ENCODE results near the gene OFD1.
"Not testable (repeated sequence)": the region's sequence is repeated elsewhere in the genome, so short reads cannot be mapped to it uniquely, and the experiment has no call there.

Gene OFD1

DNA sequence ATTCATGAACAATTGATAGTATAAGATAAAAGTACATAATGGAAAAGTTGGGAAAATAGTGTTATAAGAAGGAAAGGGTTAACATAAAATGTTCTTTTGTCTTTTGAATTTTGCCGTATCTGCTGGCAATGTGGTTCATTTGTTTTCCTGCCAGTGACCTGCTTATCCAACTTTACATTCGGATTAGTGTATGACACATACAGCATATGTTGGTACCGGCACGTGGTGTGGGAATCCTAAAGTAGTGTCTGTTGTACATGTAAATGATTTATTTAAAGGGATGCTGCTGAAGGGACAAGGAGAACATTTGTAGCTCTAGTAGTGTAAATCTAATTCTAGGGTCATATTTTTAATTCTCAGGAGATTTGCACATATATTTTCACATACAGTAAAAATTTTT is 34.2 kb upstream of the OFD1 start:
- DNase-seq: no peak

DNA sequence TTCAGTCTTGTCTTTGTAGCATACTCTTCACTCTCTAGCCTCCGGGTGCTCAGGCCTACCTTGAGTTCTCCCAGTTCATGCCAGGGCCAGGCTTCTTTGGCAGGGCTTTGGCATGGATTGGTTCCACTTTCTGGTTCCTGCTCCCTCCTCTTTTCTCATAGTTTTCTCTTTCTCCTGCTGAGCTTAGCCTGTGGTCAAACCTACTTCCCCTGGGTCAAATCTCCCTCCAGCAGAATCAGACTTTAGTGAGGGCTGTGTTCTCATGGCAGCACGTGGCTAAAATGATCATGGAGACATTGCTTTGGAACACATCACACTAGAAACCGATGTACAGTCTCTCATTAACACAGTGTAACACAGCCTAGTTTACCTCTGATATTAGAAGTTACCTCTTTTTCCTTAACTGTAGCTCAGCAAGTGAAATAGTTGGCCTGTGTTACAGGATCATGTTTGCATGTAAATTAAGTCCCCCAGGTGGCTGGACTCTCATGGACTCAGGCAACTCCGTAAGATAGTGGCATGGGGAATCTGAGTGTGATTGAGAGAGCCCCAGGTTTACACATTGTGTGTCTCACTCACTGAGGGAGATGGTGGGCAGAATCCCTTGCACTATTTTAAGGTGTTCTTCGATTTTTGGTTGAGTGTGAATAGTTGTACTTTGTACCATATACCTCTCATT is 32.3 kb upstream of the OFD1 start:
- no peak for DNase-seq

DNA sequence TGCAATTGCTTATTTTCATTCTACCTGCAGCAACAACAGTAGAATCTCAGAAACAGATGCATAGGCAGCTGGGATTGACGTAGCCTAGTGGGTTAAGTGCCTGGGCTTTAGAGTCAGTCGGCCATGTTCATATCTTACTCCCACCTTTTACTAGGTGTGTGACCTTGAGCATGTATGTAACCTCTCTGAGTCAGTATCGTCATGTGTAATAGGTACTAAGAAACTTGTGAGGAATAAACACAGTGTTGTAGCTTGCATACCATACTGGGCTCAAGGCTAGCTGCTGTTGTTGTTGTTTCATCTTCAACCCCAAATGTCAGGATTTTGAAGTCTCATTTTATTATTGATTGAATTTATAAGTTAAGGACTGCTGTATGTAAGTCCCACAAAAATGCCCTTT is 31.4 kb upstream of the OFD1 start:
- no peak for DNase-seq

DNA sequence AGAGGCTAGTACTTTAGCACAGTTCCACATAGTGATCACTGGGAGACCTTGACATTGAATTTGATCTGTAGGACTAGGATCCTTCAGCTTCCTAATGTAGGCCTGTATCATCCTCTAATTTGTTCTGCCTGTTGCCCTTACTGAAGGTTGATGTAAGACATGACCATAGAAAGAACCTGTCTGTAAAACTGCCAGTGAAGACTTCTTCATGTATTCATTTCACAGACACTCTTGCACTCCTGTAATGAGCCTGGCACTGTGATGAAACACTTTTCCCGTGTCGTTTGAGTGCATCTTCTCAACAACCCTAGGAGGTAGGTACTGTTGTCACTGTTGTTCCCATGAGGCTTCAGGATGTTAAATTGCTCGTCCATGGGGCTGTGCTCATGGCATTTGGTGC is 31.0 kb upstream of the OFD1 start:
- no peak for DNase-seq

DNA sequence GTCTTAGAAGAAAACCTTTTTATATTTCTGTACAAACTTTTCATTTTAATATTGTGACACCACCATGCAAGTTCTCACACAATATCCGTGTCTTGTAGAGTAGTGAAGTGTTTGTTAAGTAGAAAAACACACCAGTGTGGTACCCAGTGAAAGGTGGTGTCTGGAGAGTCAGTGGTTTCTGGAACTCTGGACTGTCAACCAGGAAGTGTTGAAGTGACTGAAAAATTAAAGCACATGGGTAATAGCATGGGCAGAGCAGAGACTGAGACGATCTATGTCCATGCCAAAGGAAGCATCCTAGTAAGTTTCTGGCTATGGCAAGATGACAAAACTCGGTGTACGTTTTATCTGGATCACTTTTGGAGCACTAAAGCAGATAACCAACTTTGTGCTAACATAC is 23.4 kb upstream of the OFD1 start:
- no peak for DNase-seq

GRCh38 chrX:13716455-13716854 is 18.1 kb upstream of the OFD1 start:
- no peak for DNase-seq

- no peak for DNase-seq
Measured at GRCh38 chrX:13716905-13717304, 17.6 kb upstream of the OFD1 start.

GRCh38 chrX:13717700-13718472 is 16.7 kb upstream of the OFD1 start:
- peak in 4 of 56 donors; percentile 0 to 2 (median 0) for DNase-seq

DNA sequence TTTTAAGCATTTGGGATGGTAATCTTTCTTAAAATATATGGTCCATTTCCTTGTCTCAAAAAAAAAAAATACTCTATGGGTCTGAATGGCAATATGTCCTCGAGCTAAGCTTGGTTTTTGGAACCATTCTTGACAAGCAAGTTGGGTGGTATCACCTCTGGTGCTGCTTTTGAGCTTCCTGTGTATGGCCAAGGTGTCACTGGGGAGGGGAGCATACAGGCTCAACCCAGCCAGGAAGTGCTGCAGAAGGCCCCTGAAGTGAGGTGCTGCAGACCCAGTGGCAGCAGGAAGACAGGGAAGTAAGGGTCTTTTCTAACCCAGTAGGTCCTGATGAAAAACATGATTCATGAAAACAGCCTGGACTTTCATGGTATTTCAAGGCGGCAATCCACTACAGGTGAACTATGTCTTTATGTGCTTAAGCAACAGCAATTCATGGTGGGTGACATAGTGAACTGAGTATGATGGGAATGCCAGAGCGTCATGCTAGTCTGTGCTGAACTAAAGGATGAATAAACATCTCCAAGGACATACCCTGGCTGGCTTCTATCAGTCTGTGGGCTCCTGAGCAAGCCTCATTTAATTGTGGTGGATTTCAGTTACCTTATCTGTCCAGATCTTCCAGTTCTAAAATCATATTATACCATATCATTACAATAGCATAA is 15.2 kb upstream of the OFD1 start:
- DNase-seq: no peak

- DNase-seq: no peak
Measured at GRCh38 chrX:13721371-13721770, 13.2 kb upstream of the OFD1 start.

- DNase-seq: peak in 4 of 56 donors; percentile 0 to 17 (median 5)
Measured at GRCh38 chrX:13721819-13722519, 12.6 kb upstream of the OFD1 start.

DNA sequence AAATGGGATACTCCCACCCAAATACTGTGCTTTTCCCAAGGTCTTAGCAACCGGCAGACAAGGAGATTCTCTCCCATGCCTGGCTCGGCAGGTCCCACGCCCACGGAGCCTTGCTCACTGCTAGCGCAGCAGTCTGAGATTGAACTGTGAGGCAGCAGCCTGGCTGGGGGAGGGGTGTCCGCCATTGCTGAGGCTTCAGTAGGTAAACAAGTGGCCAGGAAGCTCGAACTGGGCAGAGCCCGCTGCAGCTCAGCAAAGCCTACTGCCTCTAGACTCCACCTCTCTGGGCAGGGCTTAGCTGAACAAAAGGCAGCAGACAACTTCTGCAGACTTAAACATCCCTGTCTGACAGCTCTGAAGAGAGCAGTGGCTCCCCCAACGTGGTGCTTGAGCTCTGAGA is 9.7 kb upstream of the OFD1 start:
- DNase-seq: peak in 7 of 56 donors; percentile 1 to 17 (median 1)

GRCh38 chrX:13726583-13726982 is 8.0 kb upstream of the OFD1 start:
- DNase-seq: not testable (repeated sequence)

DNA sequence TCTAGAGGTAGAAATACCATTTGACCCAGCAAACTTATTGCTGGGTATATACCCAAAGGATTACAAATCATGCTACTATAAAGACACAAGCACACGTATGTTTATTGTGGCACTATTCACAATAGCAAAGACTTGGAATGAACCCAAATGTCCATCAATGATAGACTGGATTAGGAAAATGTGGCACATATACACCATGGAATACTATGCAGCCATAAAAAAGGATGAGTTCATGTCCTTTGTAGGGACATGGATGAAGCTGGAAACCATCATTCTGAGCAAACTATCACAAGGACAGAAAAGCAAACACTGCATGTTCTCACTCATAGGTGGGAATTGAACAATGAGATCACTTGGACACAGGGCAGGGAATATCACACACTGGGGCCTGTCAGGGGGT is 4.0 kb upstream of the OFD1 start:
- not testable (repeated sequence) for DNase-seq

DNA sequence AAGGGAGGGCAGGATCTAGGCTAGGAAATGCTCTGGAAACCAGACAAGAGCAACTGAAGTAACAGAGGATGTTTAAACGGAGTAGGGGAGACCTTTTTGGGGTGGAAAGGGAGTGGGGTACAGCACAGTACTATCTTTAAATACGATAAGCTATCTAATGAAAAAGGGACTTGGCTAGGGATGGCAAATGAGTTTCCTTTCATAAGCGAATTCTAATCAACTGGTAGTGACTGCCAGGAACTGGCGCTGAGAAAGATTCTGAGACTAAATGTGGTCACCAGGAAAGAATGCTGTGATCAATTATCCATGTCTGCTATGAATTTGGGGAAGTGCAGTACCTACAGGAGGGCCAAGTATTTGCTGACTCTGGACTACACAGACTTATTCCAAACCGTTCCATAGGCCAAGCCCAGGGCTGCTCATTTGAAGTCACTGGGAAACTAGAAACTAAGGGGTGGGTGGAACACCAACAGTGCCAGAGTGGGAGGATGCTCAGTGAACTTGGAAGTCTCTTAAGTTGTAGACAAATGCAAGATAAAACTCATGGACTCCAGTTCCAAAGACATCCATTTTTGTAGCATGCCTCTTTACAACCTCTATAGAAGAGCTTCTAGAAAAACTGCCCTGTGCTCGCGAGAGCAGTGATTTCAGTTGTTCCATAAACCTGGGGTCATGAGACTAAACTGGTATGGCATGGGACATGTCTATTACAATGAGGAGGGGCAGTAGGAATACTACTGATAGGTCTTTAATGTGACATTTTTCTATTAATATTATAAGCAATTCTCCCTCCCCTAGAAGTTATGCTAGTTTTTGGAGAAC is 2.1 kb upstream of the OFD1 start:
- DNase-seq: no peak

DNA sequence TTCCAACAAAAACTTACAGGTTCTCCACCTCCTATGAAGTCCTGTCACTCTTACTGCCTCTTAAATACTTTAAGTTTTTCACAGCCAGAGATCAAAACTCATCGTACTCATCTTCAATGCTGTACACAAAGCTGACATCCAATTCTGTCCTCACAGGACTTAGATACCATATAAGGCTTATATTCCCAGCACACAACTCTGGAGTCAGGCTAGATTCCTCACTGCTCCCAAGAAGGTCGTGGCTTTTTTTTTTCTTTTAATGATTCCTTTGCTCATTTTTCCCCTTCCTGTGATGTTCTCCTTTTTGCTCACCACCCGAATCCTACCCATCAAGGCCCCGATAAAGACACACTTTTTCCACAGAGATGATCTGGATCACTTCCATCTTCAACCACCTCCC is 1.0 kb upstream of the OFD1 start:
- DNase-seq: no peak

DNA sequence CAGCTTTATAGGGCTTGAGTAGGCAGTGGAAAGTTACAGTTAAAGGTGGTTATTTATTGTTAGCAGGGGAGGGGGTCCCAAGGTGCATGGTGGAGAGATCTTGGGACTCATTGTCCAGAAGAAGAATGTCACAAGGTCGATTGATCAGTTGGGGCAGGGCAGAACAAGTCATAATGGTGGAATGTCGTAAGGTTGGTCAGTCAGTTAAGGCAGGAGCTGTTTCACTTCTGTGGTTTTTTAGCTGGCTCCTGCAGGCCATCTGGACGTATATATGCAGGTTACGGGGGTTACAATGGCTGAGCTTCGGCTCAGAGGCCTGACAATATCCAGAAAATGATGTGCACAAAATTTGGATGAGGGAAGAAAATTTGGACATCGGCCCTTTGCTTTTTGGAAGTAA is 7.1 kb downstream of the OFD1 start:
- no peak for DNase-seq

GRCh38 chrX:13742397-13743176 is 8.0 kb downstream of the OFD1 start:
- DNase-seq: no peak

DNA sequence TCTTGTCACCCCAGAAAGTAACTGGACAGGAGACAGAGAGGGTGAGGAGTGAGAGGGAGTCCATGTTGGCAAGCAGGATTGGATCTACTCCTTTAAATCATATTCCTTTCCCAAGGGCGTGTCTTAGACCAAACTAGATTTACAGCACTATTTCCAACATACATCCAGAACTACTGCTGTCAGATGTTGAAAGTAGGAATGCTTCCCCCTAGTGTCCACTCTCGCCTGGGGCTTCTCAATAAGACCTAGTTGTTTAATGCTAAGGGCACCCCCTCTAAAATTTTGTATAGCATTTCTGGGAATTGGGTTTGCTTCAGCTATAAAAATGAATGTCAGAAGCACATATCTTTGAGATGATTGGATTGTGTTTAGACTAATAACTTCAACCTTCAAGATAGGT is 13.3 kb downstream of the OFD1 start:
- peak in 13 of 56 donors; percentile 0 to 67 (median 12) for DNase-seq

GRCh38 chrX:13748486-13748885 is 13.9 kb downstream of the OFD1 start:
- no peak for DNase-seq

Measured in amygdala (tissue), 56 donors.